SK-N-SH (cell line): ENCODE measurements around the gene RAC3. TPM values are rescaled to one million over a fixed set of nuclear protein-coding genes. Genes with fewer than 3 reads are reported as not detected.

ENCODE experiments used
- CTCF ChIA-PET: fragments of 300-600, 350-600 bp; formaldehyde crosslinking; extraction: SDS; loops from one replicate; lab custom pipeline; 2021; lab: Yijun Ruan, JAX
- POLR2A ChIA-PET: fragments of 350-600 bp; sonication (Branson Sonifier 250); formaldehyde crosslinking; extraction: SDS; loops from one replicate; lab custom pipeline; 2020; ENCODE audit warnings: antibody characterized with exemption, inconsistent platforms; lab: Yijun Ruan, JAX
- DNase-seq: peaks from one replicate; pipeline ENCODE4 v3.0.0; 2012
- H2AFZ ChIP-seq: fragments of 200-600 bp; sonication (generic); 2 replicates; pipeline ENCODE4 v1.8.1; 2016; ENCODE audit warnings: antibody characterized with exemption, mild to moderate bottlenecking, low read depth
- H3F3A ChIP-seq: fragments of 200-600 bp; sonication (generic); replicated peaks from 2 replicates; pipeline ENCODE3; 2016; ENCODE audit warnings: antibody characterized with exemption, mild to moderate bottlenecking; ENCODE audit not compliant: insufficient read depth
- H3K27ac ChIP-seq, 2 experiments: fragments of 200-500 bp in 1 of 2; fragments of 200-600 bp in 1 of 2; sonication (Bioruptor generic) in 1 of 2; sonication (generic), shearing (Covaris generic) in 1 of 2; 2 replicates each; pipeline versions ENCODE4 v1.5.1 to v1.6.1; 2014 to 2016; ENCODE audit warnings: low read depth in 2 of 2, inconsistent platforms in 1 of 2, low read length in 1 of 2, mild to moderate bottlenecking in 1 of 2, mixed read lengths in 1 of 2
- H3K27me3 ChIP-seq: fragments of 200-600 bp; sonication (generic), shearing (Covaris generic); 2 replicates; pipeline ENCODE4 v1.6.1; 2016; ENCODE audit warnings: mixed run types; ENCODE audit not compliant: insufficient read depth
- H3K36me3 ChIP-seq, 2 experiments: fragments of 200-500 bp in 1 of 2; fragments of 200-600 bp in 1 of 2; sonication (Bioruptor generic) in 1 of 2; sonication (generic) in 1 of 2; replicated peaks in 1 of 2; 2 replicates each; pipeline versions ENCODE3 to v1.5.1; 2014 to 2016; ENCODE audit warnings: low read length in 1 of 2, mild to moderate bottlenecking in 1 of 2; ENCODE audit not compliant: insufficient read depth in 2 of 2, control insufficient read depth in 1 of 2
- H3K4me1 ChIP-seq, 2 experiments: fragments of 200-500 bp in 1 of 2; fragments of 200-600 bp in 1 of 2; sonication (Bioruptor generic) in 1 of 2; sonication (generic), shearing (Covaris generic) in 1 of 2; 2 replicates each; pipeline versions ENCODE4 v1.5.1 to v1.6.1; 2014 to 2016; ENCODE audit warnings: low read depth in 1 of 2, low read length in 1 of 2, mixed run types in 1 of 2; ENCODE audit not compliant: insufficient read depth in 2 of 2, control insufficient read depth in 1 of 2
- H3K4me2 ChIP-seq: fragments of 200-600 bp; sonication (generic), shearing (Covaris generic); 2 replicates; pipeline ENCODE4 v1.6.1; 2017; ENCODE audit warnings: mixed run types
- H3K4me3 ChIP-seq, 2 experiments: fragments of 200-500 bp in 1 of 2; fragments of 200-600 bp in 1 of 2; sonication (Bioruptor generic) in 1 of 2; sonication (generic), shearing (Covaris generic) in 1 of 2; 2 replicates each; pipeline versions ENCODE4 v1.5.1 to v1.8.1; 2014 to 2016; ENCODE audit warnings: low read depth in 2 of 2, inconsistent platforms in 1 of 2, low read length in 1 of 2, mild to moderate bottlenecking in 1 of 2, mixed read lengths in 1 of 2, moderate library complexity in 1 of 2
- H3K79me2 ChIP-seq: fragments of 200-600 bp; sonication (generic); 2 replicates; pipeline ENCODE4 v1.8.1; 2017; ENCODE audit warnings: mild to moderate bottlenecking; ENCODE audit not compliant: insufficient read depth
- H3K9ac ChIP-seq: fragments of 200-600 bp; sonication (generic); 2 replicates; pipeline ENCODE4 v1.6.1; 2017; ENCODE audit warnings: mixed run types
- H3K9me2 ChIP-seq: fragments of 200-600 bp; sonication (generic); 2 replicates; pipeline ENCODE4 v1.6.1; 2017; ENCODE audit warnings: mixed run types
- H3K9me3 ChIP-seq: fragments of 200-600 bp; sonication (generic); 2 replicates; pipeline ENCODE4 v1.6.1; 2017; ENCODE audit warnings: mixed run types, mild to moderate bottlenecking, moderate library complexity
- H4K20me1 ChIP-seq: fragments of 200-600 bp; sonication (generic); 2 replicates; pipeline ENCODE4 v1.6.1; 2017; ENCODE audit warnings: mild to moderate bottlenecking, mixed run types; ENCODE audit not compliant: insufficient read depth
- CHD2 ChIP-seq: fragments of 150-350 bp; IDR thresholded peaks from 2 replicates; pipeline ENCODE4 v1.6.1; 2018; ENCODE audit warnings: low read length; ENCODE audit not compliant: partially characterized antibody
- ELF1 ChIP-seq: IDR thresholded peaks from 2 replicates; pipeline ENCODE4 v1.4.0; 2012
- FOSL2 ChIP-seq: IDR thresholded peaks from 2 replicates; pipeline ENCODE4 v1.4.0; 2012; ENCODE audit warnings: low read depth, mild to moderate bottlenecking, moderate library complexity, borderline replicate concordance
- GABPA ChIP-seq: IDR thresholded peaks from 2 replicates; pipeline ENCODE4 v1.4.0; 2012; ENCODE audit warnings: low read depth, mild to moderate bottlenecking
- GATA2 ChIP-seq: sonication (generic); formaldehyde crosslinking; IDR thresholded peaks from 2 replicates; pipeline ENCODE4 v1.5.0; 2020; ENCODE audit warnings: mild to moderate bottlenecking, missing genetic modification reagents
- JUND ChIP-seq: IDR thresholded peaks from 2 replicates; pipeline ENCODE4 v1.4.0; 2012
- NFIC ChIP-seq: IDR thresholded peaks from 2 replicates; pipeline ENCODE4 v1.4.0; 2012; ENCODE audit warnings: borderline replicate concordance
- POLR2AphosphoS5 ChIP-seq: IDR thresholded peaks from 2 replicates; pipeline ENCODE4 v1.6.1; 2012; ENCODE audit warnings: low read depth, low read length
- RCOR1 ChIP-seq: fragments of 150-350 bp; IDR thresholded peaks from 2 replicates; pipeline ENCODE4 v1.6.1; 2017; ENCODE audit warnings: antibody characterized with exemption, low read length
- RFX5 ChIP-seq: IDR thresholded peaks from 2 replicates; pipeline ENCODE4 v1.6.1; 2012; ENCODE audit warnings: mild to moderate bottlenecking, improper control_type of control experiment, low read length
- RXRA ChIP-seq: IDR thresholded peaks from 2 replicates; pipeline ENCODE4 v1.4.0; 2012; ENCODE audit warnings: low read depth, mild to moderate bottlenecking, borderline replicate concordance
- SMC3 ChIP-seq: IDR thresholded peaks from 2 replicates; pipeline ENCODE4 v1.6.1; 2012; ENCODE audit warnings: low read depth, low read length, improper control_type of control experiment
- TAF1 ChIP-seq: IDR thresholded peaks from 2 replicates; pipeline ENCODE4 v1.6.1; 2012; ENCODE audit warnings: low read depth, mild to moderate bottlenecking, low read length, moderate library complexity, borderline replicate concordance
- TCF12 ChIP-seq: IDR thresholded peaks from 2 replicates; pipeline ENCODE4 v1.4.0; 2012
- YY1 ChIP-seq: IDR thresholded peaks from 2 replicates; pipeline ENCODE4 v1.4.0; 2012; ENCODE audit warnings: low read depth, mild to moderate bottlenecking
- polyA plus RNA-seq, 3 experiments: library from polyadenylated mRNA; depleted of rRNA; stranded (reverse); fragments of >200 nt; gene quantifications; 2 replicates each; pipeline ENCODE4 v1.2.3, GENCODE V29; 2012
- TF ChIP-seq, protein P1 (sequence below): IDR thresholded peaks from 2 replicates; pipeline ENCODE4 v1.6.1; 2012; ENCODE audit warnings: mild to moderate bottlenecking, low read depth, low read length, moderate library complexity
- TF ChIP-seq, protein P2 (sequence below): IDR thresholded peaks from 2 replicates; pipeline ENCODE4 v1.4.0; 2012; ENCODE audit warnings: low read depth
- TF ChIP-seq, protein P3 (sequence below): IDR thresholded peaks from 2 replicates; pipeline ENCODE4; 2012
- TF ChIP-seq, protein P4 (sequence below): fragments of 150-350 bp; IDR thresholded peaks from 2 replicates; pipeline ENCODE4 v1.6.1; 2016; ENCODE audit warnings: mild to moderate bottlenecking, low read depth, low read length
- TF ChIP-seq, protein P5 (sequence below): IDR thresholded peaks from 2 replicates; pipeline ENCODE4 v1.4.0; 2012; ENCODE audit warnings: low read depth, borderline replicate concordance

The RAC3 gene
- polyA plus RNA-seq, 1 of the 3 experiments (the other 2 are of a cell fraction): 83.6 TPM

DNA sequence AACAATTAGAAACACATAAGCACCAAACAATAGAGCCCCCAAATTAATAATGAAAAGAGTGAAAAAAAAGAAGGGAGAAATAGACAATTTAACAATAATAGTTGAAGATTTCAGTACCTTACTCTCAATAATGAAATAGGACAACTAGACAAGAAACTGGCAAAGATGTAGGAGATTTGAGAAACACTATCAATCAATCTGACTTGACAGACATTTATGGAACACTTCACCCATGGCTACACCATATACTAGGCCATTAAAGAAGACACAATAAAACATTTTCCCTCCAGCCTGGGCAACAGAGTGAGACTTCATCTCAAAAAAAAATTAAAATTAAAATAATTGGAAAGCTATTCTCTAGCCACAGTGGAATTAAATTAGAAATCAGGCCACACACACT lies 39.1 kb downstream of the RAC3 start:
- no peak for DNase-seq
- H3K79me2 ChIP-seq: peaks cover 9% of the 10 kb centered on the region
- no peaks in the 10 kb centered on the region for H3K27me3 ChIP-seq
- H3K9me3 ChIP-seq: no peaks in the 10 kb centered on the region
- H2AFZ ChIP-seq: no peak overlapping the region; the same call in 1 of the 2 replicates
- H3K9ac ChIP-seq: no peak overlapping the region
- H3K9me2 ChIP-seq: no peaks in the 10 kb centered on the region
- no peak overlapping the region for H3K4me2 ChIP-seq
- TF ChIP-seq TCF12 (no peak), GATA2 (CRISPR knock-in tag) (no peak), NFIC (no peak), ELF1 (no peak), YY1 (no peak), JUND (no peak), CHD2 (no peak), POLR2AphosphoS5 (no peak), FOSL2 (no peak), GABPA (no peak), SMC3 (no peak), TAF1 (no peak), RFX5 (no peak), RXRA (no peak), RCOR1 (no peak)
- TF ChIP-seq, protein P1, sequence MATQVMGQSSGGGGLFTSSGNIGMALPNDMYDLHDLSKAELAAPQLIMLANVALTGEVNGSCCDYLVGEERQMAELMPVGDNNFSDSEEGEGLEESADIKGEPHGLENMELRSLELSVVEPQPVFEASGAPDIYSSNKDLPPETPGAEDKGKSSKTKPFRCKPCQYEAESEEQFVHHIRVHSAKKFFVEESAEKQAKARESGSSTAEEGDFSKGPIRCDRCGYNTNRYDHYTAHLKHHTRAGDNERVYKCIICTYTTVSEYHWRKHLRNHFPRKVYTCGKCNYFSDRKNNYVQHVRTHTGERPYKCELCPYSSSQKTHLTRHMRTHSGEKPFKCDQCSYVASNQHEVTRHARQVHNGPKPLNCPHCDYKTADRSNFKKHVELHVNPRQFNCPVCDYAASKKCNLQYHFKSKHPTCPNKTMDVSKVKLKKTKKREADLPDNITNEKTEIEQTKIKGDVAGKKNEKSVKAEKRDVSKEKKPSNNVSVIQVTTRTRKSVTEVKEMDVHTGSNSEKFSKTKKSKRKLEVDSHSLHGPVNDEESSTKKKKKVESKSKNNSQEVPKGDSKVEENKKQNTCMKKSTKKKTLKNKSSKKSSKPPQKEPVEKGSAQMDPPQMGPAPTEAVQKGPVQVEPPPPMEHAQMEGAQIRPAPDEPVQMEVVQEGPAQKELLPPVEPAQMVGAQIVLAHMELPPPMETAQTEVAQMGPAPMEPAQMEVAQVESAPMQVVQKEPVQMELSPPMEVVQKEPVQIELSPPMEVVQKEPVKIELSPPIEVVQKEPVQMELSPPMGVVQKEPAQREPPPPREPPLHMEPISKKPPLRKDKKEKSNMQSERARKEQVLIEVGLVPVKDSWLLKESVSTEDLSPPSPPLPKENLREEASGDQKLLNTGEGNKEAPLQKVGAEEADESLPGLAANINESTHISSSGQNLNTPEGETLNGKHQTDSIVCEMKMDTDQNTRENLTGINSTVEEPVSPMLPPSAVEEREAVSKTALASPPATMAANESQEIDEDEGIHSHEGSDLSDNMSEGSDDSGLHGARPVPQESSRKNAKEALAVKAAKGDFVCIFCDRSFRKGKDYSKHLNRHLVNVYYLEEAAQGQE: no peak
- TF ChIP-seq, protein P2, sequence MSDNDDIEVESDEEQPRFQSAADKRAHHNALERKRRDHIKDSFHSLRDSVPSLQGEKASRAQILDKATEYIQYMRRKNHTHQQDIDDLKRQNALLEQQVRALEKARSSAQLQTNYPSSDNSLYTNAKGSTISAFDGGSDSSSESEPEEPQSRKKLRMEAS: no peak
- TF ChIP-seq, protein P3, sequence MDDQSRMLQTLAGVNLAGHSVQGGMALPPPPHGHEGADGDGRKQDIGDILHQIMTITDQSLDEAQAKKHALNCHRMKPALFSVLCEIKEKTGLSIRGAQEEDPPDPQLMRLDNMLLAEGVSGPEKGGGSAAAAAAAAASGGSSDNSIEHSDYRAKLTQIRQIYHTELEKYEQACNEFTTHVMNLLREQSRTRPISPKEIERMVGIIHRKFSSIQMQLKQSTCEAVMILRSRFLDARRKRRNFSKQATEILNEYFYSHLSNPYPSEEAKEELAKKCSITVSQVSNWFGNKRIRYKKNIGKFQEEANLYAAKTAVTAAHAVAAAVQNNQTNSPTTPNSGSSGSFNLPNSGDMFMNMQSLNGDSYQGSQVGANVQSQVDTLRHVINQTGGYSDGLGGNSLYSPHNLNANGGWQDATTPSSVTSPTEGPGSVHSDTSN: no peak
- TF ChIP-seq, protein P4, sequence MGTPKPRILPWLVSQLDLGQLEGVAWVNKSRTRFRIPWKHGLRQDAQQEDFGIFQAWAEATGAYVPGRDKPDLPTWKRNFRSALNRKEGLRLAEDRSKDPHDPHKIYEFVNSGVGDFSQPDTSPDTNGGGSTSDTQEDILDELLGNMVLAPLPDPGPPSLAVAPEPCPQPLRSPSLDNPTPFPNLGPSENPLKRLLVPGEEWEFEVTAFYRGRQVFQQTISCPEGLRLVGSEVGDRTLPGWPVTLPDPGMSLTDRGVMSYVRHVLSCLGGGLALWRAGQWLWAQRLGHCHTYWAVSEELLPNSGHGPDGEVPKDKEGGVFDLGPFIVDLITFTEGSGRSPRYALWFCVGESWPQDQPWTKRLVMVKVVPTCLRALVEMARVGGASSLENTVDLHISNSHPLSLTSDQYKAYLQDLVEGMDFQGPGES: no peak
- TF ChIP-seq, protein P5, sequence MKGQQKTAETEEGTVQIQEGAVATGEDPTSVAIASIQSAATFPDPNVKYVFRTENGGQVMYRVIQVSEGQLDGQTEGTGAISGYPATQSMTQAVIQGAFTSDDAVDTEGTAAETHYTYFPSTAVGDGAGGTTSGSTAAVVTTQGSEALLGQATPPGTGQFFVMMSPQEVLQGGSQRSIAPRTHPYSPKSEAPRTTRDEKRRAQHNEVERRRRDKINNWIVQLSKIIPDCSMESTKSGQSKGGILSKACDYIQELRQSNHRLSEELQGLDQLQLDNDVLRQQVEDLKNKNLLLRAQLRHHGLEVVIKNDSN: no peak
- H3F3A ChIP-seq: peaks cover 14% of the 10 kb centered on the region
- no peaks in the 10 kb centered on the region for H3K36me3 ChIP-seq
- POLR2A ChIA-PET: interaction anchor here (0.7 to 1.8 kb wide), 2 partner anchors 10 to 109 kb away, joined by 3 to 4 read pairs; no protein-coding TSS in a partner anchor
- CTCF ChIA-PET: interaction anchor here (1.3 to 4.1 kb wide), 5 partner anchors 21 to 50 kb away, joined by 3 to 15 read pairs (median 6); partner anchors contain the start of gene DCXR
- H3K27ac ChIP-seq: no peak overlapping the region
- H3K4me1 ChIP-seq: peaks cover 5% of the 10 kb centered on the region in 2 experiments; a peak in 2 of 4 replicates
- H4K20me1 ChIP-seq: no peaks in the 10 kb centered on the region
- H3K4me3 ChIP-seq: no peak overlapping the region
